Left lobe of liver (tissue), 2 donors: Measurements from ENCODE around the gene PSMD1. TPM values are rescaled to one million over a fixed set of nuclear protein-coding genes. Genes with fewer than 3 reads are reported as not detected.
"Not testable (repeated sequence)": the region's sequence is repeated elsewhere in the genome, so short reads cannot be mapped to it uniquely, and the experiment has no call there.

Experiments
- ATAC-seq: fragments of 200-7000 bp; cut with Tn5 transposase; one replicate; pipeline ENCODE4 v1.9.1; 2020; ENCODE audit warnings: mild to moderate bottlenecking, moderate library complexity
- DNase-seq: peaks from one replicate; pipeline ENCODE4 v3.0.0-alpha.2; 2020; ENCODE audit warnings: low spot score
- total RNA-seq: library from RNA; stranded (reverse); gene quantifications from one replicate; pipeline ENCODE4 v1.2.1, GENCODE V29; 2021
- donor health status: DM: no; HTN: no; CAD: no; lungs with moderate emphysema.
- donor health status: DM: no; HTN: yes; CAD: no.

The PSMD1 gene
- total RNA-seq = 41.3 TPM

- ATAC-seq (peak; percentile 80), DNase-seq (peak; percentile 91)
Measured at GRCh38 chr2:231056453-231057416, at the start of gene PSMD1. Gene PSMD1 (plus strand): TSS chr2:231056867. CDS start chr2:231057026, 159 bp downstream.

GRCh38 chr2:231007286-231008098, 49.2 kb upstream of the PSMD1 start:
- no peak for ATAC-seq
- no peak for DNase-seq

- no peak for ATAC-seq
- DNase-seq = no peak
Measured at GRCh38 chr2:231008131-231008530, 48.5 kb upstream of the PSMD1 start.

- ATAC-seq (no peak), DNase-seq (no peak)
Measured at GRCh38 chr2:231009236-231009919, 47.3 kb upstream of the PSMD1 start.

- DNase-seq (no peak), ATAC-seq (no peak)
Measured at GRCh38 chr2:231010201-231010730, 46.4 kb upstream of the PSMD1 start.

GRCh38 chr2:231011526-231011925, 45.1 kb upstream of the PSMD1 start:
- no peak for DNase-seq
- ATAC-seq = peak; percentile 18

- ATAC-seq (peak; percentile 80), DNase-seq (no peak)
Measured at GRCh38 chr2:231012463-231012862, 44.2 kb upstream of the PSMD1 start.

- DNase-seq (no peak), ATAC-seq (no peak)
Measured at GRCh38 chr2:231013820-231014219, 42.8 kb upstream of the PSMD1 start.

- DNase-seq (no peak), ATAC-seq (no peak)
Measured at GRCh38 chr2:231015478-231015877, 41.2 kb upstream of the PSMD1 start.

GRCh38 chr2:231015926-231016325, 40.7 kb upstream of the PSMD1 start:
- ATAC-seq (no peak), DNase-seq (no peak)

GRCh38 chr2:231016566-231017230, 40.0 kb upstream of the PSMD1 start:
- peak; percentile 73 for ATAC-seq

GRCh38 chr2:231017231-231017598, 39.5 kb upstream of the PSMD1 start:
- ATAC-seq (no peak), DNase-seq (no peak)

More at GRCh38 chr2:231016566-231017230, 40.0 kb upstream of the PSMD1 start:
- no peak for DNase-seq

- ATAC-seq = no peak
Measured at GRCh38 chr2:231018184-231018583, 38.5 kb upstream of the PSMD1 start.

GRCh38 chr2:231025059-231025458, 31.6 kb upstream of the PSMD1 start:
- ATAC-seq, DNase-seq: not testable (repeated sequence)

More at GRCh38 chr2:231018184-231018583, 38.5 kb upstream of the PSMD1 start:
- DNase-seq = no peak

- DNase-seq = no peak
- ATAC-seq = no peak
Measured at GRCh38 chr2:231028889-231029288, 27.8 kb upstream of the PSMD1 start.

GRCh38 chr2:231029563-231029962, 27.1 kb upstream of the PSMD1 start:
- DNase-seq (no peak), ATAC-seq (no peak)

- no peak for DNase-seq
- no peak for ATAC-seq
Measured at GRCh38 chr2:231030725-231031124, 25.9 kb upstream of the PSMD1 start.

- DNase-seq (no peak), ATAC-seq (no peak)
Measured at GRCh38 chr2:231032575-231033140, 24.0 kb upstream of the PSMD1 start.

GRCh38 chr2:231033147-231034132, 23.2 kb upstream of the PSMD1 start:
- no peak for DNase-seq
- ATAC-seq = peak; percentile 15
